HepG2 (cell line): ENCODE results near the gene TNFRSF11A. TPM values are rescaled to one million over a fixed set of nuclear protein-coding genes. Genes with fewer than 3 reads are reported as not detected.

Source experiments
- ATAC-seq: fragments of 200-7000 bp; cut with Tn5 transposase; 3 replicates; pipeline ENCODE4 v1.9.1; 2020; ENCODE audit warnings: mild to moderate bottlenecking, moderate library complexity
- BruUV-seq: library from RNA; stranded (reverse); fragments of 400-500 nt; replicated peaks from 2 replicates; lab custom pipeline; 2021; lab: Mats Ljungman, UMichigan
- CTCF ChIA-PET: fragments of 300-600 bp; formaldehyde crosslinking; extraction: SDS; loops from one replicate; lab custom pipeline; 2021; ENCODE audit warnings: low total read pairs, inconsistent platforms, low intra/inter-chr PET ratio; lab: Yijun Ruan, JAX
- POLR2A ChIA-PET: fragments of 350-600 bp; sonication (Branson Sonifier 250); formaldehyde crosslinking; loops from one replicate; lab custom pipeline; 2020; ENCODE audit warnings: antibody characterized with exemption, inconsistent platforms; lab: Yijun Ruan, JAX
- DNase-seq: peaks from one replicate; pipeline ENCODE4 v3.0.0-alpha.2; 2015; ENCODE audit warnings: low spot score
- FAIRE-seq: peaks from 3 replicates; lab custom pipeline; 2011; peaks lifted over from hg19 to GRCh38; lab: Jason Lieb, UNC
- H2AFZ ChIP-seq: one replicate; pipeline ENCODE4 v1.6.1; 2011; ENCODE audit warnings: low read length, inconsistent platforms
- H3K27ac ChIP-seq: fragments of 300-600 bp; 3 replicates; pipeline ENCODE4 v1.8.0; 2011; ENCODE audit warnings: mixed run types, mild to moderate bottlenecking, mixed read lengths, low read length, inconsistent platforms; ENCODE audit not compliant: insufficient read depth; ENCODE audit errors: extremely low read length
- H3K27me3 ChIP-seq, 2 experiments: fragments of 200-600 bp in 1 of 2; 2 replicates in 1 of 2; 3 replicates in 1 of 2; pipeline versions ENCODE4 v1.6.0 to v1.8.0; 2011; ENCODE audit warnings: low read length in 2 of 2, mild to moderate bottlenecking in 2 of 2, moderate library complexity in 2 of 2, inconsistent platforms in 1 of 2; ENCODE audit not compliant: insufficient read depth in 2 of 2, control insufficient read depth in 1 of 2
- H3K36me3 ChIP-seq, 2 experiments: fragments of 200-600 bp in 1 of 2; replicated peaks in 1 of 2; 2 replicates in 1 of 2; 3 replicates in 1 of 2; pipeline versions ENCODE4 v1.5.1 to v1.8.0; 2011; ENCODE audit warnings: low read length in 2 of 2, inconsistent platforms in 1 of 2; ENCODE audit not compliant: insufficient read depth in 2 of 2, control insufficient read depth in 1 of 2
- H3K4me1 ChIP-seq: 2 replicates; pipeline ENCODE4 v1.5.1; 2012; ENCODE audit warnings: low read length, inconsistent platforms; ENCODE audit not compliant: insufficient read depth
- H3K4me2 ChIP-seq: 2 replicates; pipeline ENCODE4 v1.6.0; 2011; ENCODE audit warnings: low read depth, low read length, inconsistent platforms
- H3K4me3 ChIP-seq, 3 experiments: fragments of 200-600 bp in 1 of 3; sonication (generic), shearing (Covaris generic) in 1 of 3; replicated peaks in 1 of 3; 2 replicates each; pipeline ENCODE4 v1.5.1; 2011 to 2016; ENCODE audit warnings: low read length in 3 of 3, inconsistent platforms in 2 of 3, low read depth in 2 of 3, mild to moderate bottlenecking in 2 of 3, control low read depth in 1 of 3, mixed read lengths in 1 of 3; ENCODE audit not compliant: insufficient read depth in 1 of 3
- H3K79me2 ChIP-seq: one replicate; pipeline ENCODE4 v1.6.1; 2011; ENCODE audit warnings: low read length, inconsistent platforms; ENCODE audit not compliant: insufficient read depth
- H3K9ac ChIP-seq: 2 replicates; pipeline ENCODE4 v1.6.0; 2011; ENCODE audit warnings: mild to moderate bottlenecking, low read depth, low read length, inconsistent platforms; ENCODE audit not compliant: insufficient read depth
- H3K9me3 ChIP-seq: 2 replicates; pipeline ENCODE4 v1.5.1; 2012; ENCODE audit warnings: mild to moderate bottlenecking, low read length
- H4K20me1 ChIP-seq: 2 replicates; pipeline ENCODE4 v1.6.0; 2011; ENCODE audit warnings: inconsistent platforms, mild to moderate bottlenecking, low read length, moderate library complexity; ENCODE audit not compliant: insufficient read depth
- AGO1 ChIP-seq: fragments of 200-400 bp; formaldehyde crosslinking; IDR thresholded peaks from 2 replicates; pipeline ENCODE4 v1.6.1; 2017; ENCODE audit warnings: mild to moderate bottlenecking, low read depth, low read length, moderate library complexity; ENCODE audit not compliant: poor library complexity, severe bottlenecking
- CHD2 ChIP-seq: IDR thresholded peaks from 2 replicates; pipeline ENCODE4 v1.6.1; 2011; ENCODE audit warnings: low read depth, low read length, improper control_type of control experiment
- FOSL2 ChIP-seq: sonication (generic); formaldehyde crosslinking; IDR thresholded peaks from 2 replicates; pipeline ENCODE4 v1.4.0; 2020; ENCODE audit warnings: missing genetic modification reagents
- FOXP1 ChIP-seq, 2 experiments: fragments of 450-650 bp in 1 of 2; IDR thresholded peaks; 2 replicates each; pipeline ENCODE4 v1.6.1; 2017 to 2018; ENCODE audit warnings: antibody characterized with exemption in 1 of 2
- GABPA ChIP-seq, 2 experiments: IDR thresholded peaks; 2 replicates each; pipeline ENCODE4 v1.6.1; 2011 to 2016; ENCODE audit warnings: low read depth in 2 of 2, low read length in 1 of 2, missing biosample characterization in 1 of 2, missing genetic modification characterization in 1 of 2
- GFI1 ChIP-seq: sonication (generic); formaldehyde crosslinking; IDR thresholded peaks from 2 replicates; pipeline ENCODE4 v1.5.0; 2020; ENCODE audit warnings: missing genetic modification reagents, mild to moderate bottlenecking, borderline replicate concordance
- JUN ChIP-seq: sonication (generic); formaldehyde crosslinking; IDR thresholded peaks from 2 replicates; pipeline ENCODE4 v1.4.0; 2020; ENCODE audit warnings: mild to moderate bottlenecking, missing genetic modification reagents
- KLF6 ChIP-seq: IDR thresholded peaks from 2 replicates; pipeline ENCODE4 v1.8.0; 2016; ENCODE audit warnings: missing biosample characterization, missing genetic modification reagents
- NFKB2 ChIP-seq: sonication (generic); formaldehyde crosslinking; IDR thresholded peaks from 2 replicates; pipeline ENCODE4 v1.4.0; 2020; ENCODE audit warnings: missing genetic modification reagents, borderline replicate concordance
- NFYC ChIP-seq: IDR thresholded peaks from 2 replicates; pipeline ENCODE4 v1.6.1; 2016; ENCODE audit warnings: missing genetic modification reagents, missing compliant biosample characterization
- SMAD9 ChIP-seq: sonication (generic); formaldehyde crosslinking; IDR thresholded peaks from 2 replicates; pipeline ENCODE4 v1.5.1; 2020; ENCODE audit warnings: mild to moderate bottlenecking, missing genetic modification reagents
- SNAPC2 ChIP-seq: sonication (generic); formaldehyde crosslinking; IDR thresholded peaks from 2 replicates; pipeline ENCODE4 v1.8.1; 2022; ENCODE audit warnings: mild to moderate bottlenecking, missing genetic modification reagents
- SP4 ChIP-seq: sonication (generic); formaldehyde crosslinking; IDR thresholded peaks from 2 replicates; pipeline ENCODE4 v1.8.1; 2023; ENCODE audit warnings: mild to moderate bottlenecking, missing genetic modification reagents
- ZNF205 ChIP-seq: IDR thresholded peaks from 2 replicates; pipeline ENCODE4 v1.6.1; 2018; ENCODE audit warnings: missing biosample characterization, missing genetic modification reagents
- ZNF569 ChIP-seq: sonication (generic); formaldehyde crosslinking; IDR thresholded peaks from 2 replicates; pipeline ENCODE4 v1.5.0; 2020; ENCODE audit warnings: mild to moderate bottlenecking, missing genetic modification reagents, moderate library complexity, borderline replicate concordance
- ZNF761 ChIP-seq: sonication (generic); formaldehyde crosslinking; conservative IDR thresholded peaks from 2 replicates; pipeline ENCODE4 v1.4.0; 2020; ENCODE audit warnings: mild to moderate bottlenecking, missing genetic modification reagents
- WGBS: methylation state at CpG from one replicate; pipeline ENCODE4 v1.1.6; 2017; ENCODE audit warnings: low lambda C conversion rate; 5-methylcytosine and 5-hydroxymethylcytosine counted together
- in situ Hi-C: cut with HindIII; loops from 2 replicates; pipeline ENCODE4 v1.10.0; 2017; ENCODE audit warnings: low pct_unique_long_range_greater_than_20kb; ENCODE audit not compliant: extremely low pct_ligation_motif_present
- intact Hi-C: fragments of 100-400 bp; cut with micrococcal nuclease; formaldehyde crosslinking; loops from one replicate; pipeline ENCODE4 v1.10.0; 2022; ENCODE audit not compliant: unreplicated experiment
- polyA plus RNA-seq, 8 experiments: library from polyadenylated mRNA; depleted of rRNA in 3 of 8; stranded (reverse) in 7 of 8; unstranded in 1 of 8; fragments of >200 nt; fragmentation: Illumina TruSeq in 4 of 8; extraction: Trizol in 4 of 8; gene quantifications; 2 replicates each; pipeline versions ENCODE4 v1.2.1 to v1.2.3, GENCODE V29; 2011 to 2016; ENCODE audit warnings: low read depth in 4 of 8, missing spikeins in 1 of 8, mixed read lengths in 1 of 8; ENCODE audit not compliant: insufficient read depth in 1 of 8
- total RNA-seq, 5 experiments: library from RNA; depleted of rRNA; stranded (reverse); fragments of >200 nt; fragmentation: Illumina TruSeq; extraction: Trizol; gene quantifications; 2 replicates each; pipeline ENCODE4 v1.2.3, GENCODE V29; 2016; ENCODE audit warnings: low read depth in 1 of 5
- TF ChIP-seq, protein P1 (sequence below): fragments of 450-650 bp; IDR thresholded peaks from 2 replicates; pipeline ENCODE4 v1.6.1; 2017; ENCODE audit warnings: mild to moderate bottlenecking
- TF ChIP-seq, protein P2 (sequence below): sonication (generic); formaldehyde crosslinking; IDR thresholded peaks from 2 replicates; pipeline ENCODE4 v1.4.0; 2020; ENCODE audit warnings: mild to moderate bottlenecking, missing genetic modification reagents

TNFRSF11A gene
- total and polyA plus RNA-seq, 2 of the 13 experiments (the other 11 are each of a cell fraction or from before 2014, with no cell fraction given) = 4.6 to 6.4 TPM

DNA sequence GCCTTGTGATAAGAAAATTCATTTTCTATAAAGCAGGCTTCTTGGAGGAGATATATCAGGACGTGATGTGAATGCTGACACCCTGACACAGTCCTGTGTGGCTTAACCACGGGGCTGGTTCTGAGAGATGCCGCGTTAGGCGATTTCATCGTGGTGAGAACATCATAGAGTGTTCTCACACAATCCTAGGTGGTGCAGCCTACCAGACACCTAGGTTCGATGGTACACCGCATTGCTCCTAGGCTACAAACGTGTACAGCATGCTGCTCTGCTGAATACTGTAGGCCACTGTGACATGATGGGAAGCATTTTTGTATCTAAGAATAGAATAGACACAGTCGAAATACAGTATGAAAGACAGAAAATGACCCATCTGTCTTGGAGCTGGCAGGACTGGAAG, 82.5 kb downstream of the TNFRSF11A start (continued):
- TF ChIP-seq, protein P1, sequence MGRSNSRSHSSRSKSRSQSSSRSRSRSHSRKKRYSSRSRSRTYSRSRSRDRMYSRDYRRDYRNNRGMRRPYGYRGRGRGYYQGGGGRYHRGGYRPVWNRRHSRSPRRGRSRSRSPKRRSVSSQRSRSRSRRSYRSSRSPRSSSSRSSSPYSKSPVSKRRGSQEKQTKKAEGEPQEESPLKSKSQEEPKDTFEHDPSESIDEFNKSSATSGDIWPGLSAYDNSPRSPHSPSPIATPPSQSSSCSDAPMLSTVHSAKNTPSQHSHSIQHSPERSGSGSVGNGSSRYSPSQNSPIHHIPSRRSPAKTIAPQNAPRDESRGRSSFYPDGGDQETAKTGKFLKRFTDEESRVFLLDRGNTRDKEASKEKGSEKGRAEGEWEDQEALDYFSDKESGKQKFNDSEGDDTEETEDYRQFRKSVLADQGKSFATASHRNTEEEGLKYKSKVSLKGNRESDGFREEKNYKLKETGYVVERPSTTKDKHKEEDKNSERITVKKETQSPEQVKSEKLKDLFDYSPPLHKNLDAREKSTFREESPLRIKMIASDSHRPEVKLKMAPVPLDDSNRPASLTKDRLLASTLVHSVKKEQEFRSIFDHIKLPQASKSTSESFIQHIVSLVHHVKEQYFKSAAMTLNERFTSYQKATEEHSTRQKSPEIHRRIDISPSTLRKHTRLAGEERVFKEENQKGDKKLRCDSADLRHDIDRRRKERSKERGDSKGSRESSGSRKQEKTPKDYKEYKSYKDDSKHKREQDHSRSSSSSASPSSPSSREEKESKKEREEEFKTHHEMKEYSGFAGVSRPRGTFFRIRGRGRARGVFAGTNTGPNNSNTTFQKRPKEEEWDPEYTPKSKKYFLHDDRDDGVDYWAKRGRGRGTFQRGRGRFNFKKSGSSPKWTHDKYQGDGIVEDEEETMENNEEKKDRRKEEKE = no peak
- TF ChIP-seq NFKB2 (CRISPR knock-in tag) (no peak), SMAD9 (CRISPR knock-in tag) (no peak), SNAPC2 (CRISPR knock-in tag) (no peak)
- TF ChIP-seq, all 625 proteins: peak for 0

DNA sequence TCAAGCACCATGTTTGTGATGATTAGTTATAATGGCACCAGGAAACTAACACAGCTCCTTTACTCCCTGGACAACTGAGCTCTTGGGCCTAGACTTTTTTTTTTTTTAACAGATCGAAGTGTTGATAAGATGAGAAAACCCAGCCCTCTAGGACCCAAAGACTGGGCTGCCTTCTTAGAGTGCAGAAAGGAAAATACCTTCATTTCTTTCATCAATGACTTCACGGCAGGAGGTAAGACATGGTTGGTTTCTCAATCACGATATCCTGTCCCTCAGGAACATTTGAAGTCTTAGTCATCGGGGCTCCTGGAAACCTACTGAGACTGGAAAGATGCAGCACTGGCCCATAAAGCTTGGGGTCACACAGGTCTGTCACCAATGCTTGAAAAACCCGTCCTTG, 84.7 kb downstream of the TNFRSF11A start:
- intact Hi-C loops (no loop called here), in situ Hi-C loops (no loop called here)
- no peak for DNase-seq
- Histone ChIP-seq H3K27ac (no peak overlapping the region), H3K27me3 (no peaks in the 10 kb centered on the region), H3K9me3 (peaks cover 7% of the 10 kb centered on the region; the same call in 1 of the 2 replicates), H3K9ac (no peak overlapping the region), H3K4me2 (no peak overlapping the region), H3K36me3 (no peaks in the 10 kb centered on the region), H3K79me2 (no peaks in the 10 kb centered on the region), H4K20me1 (no peaks in the 10 kb centered on the region), H3K4me1 (peaks cover 8% of the 10 kb centered on the region; the same call in 1 of the 2 replicates), H3K4me3 (no peak overlapping the region), H2AFZ (no peak overlapping the region)
- no TSS peak for BruUV-seq
- WGBS = 29% methylated on average over 5 of the region's 5 CpGs
- ChIA-PET CTCF (no interaction called here), POLR2A (no interaction called here)
- no peak for ATAC-seq
- no peak for FAIRE-seq
- no peak for TF ChIP-seq JUN (CRISPR knock-in tag)
- TF ChIP-seq ZNF205 (CRISPR knock-in tag) = no peak
- no peak for TF ChIP-seq AGO1
- TF ChIP-seq, protein P2, sequence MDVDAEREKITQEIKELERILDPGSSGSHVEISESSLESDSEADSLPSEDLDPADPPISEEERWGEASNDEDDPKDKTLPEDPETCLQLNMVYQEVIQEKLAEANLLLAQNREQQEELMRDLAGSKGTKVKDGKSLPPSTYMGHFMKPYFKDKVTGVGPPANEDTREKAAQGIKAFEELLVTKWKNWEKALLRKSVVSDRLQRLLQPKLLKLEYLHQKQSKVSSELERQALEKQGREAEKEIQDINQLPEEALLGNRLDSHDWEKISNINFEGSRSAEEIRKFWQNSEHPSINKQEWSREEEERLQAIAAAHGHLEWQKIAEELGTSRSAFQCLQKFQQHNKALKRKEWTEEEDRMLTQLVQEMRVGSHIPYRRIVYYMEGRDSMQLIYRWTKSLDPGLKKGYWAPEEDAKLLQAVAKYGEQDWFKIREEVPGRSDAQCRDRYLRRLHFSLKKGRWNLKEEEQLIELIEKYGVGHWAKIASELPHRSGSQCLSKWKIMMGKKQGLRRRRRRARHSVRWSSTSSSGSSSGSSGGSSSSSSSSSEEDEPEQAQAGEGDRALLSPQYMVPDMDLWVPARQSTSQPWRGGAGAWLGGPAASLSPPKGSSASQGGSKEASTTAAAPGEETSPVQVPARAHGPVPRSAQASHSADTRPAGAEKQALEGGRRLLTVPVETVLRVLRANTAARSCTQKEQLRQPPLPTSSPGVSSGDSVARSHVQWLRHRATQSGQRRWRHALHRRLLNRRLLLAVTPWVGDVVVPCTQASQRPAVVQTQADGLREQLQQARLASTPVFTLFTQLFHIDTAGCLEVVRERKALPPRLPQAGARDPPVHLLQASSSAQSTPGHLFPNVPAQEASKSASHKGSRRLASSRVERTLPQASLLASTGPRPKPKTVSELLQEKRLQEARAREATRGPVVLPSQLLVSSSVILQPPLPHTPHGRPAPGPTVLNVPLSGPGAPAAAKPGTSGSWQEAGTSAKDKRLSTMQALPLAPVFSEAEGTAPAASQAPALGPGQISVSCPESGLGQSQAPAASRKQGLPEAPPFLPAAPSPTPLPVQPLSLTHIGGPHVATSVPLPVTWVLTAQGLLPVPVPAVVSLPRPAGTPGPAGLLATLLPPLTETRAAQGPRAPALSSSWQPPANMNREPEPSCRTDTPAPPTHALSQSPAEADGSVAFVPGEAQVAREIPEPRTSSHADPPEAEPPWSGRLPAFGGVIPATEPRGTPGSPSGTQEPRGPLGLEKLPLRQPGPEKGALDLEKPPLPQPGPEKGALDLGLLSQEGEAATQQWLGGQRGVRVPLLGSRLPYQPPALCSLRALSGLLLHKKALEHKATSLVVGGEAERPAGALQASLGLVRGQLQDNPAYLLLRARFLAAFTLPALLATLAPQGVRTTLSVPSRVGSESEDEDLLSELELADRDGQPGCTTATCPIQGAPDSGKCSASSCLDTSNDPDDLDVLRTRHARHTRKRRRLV (CRISPR knock-in tag) = no peak
- TF ChIP-seq FOXP1 (IDR thresholded peaks at IDR 0.05) = no peak
- TF ChIP-seq FOXP1 (CRISPR knock-in tag; IDR thresholded peaks at IDR 0.05) = no peak
- no peak for TF ChIP-seq GABPA (IDR thresholded peaks at IDR 0.05; ENCODE audit: low read depth, low read length)
- no peak for TF ChIP-seq GABPA (CRISPR knock-in tag; IDR thresholded peaks at IDR 0.05; ENCODE audit: low read depth)
- TF ChIP-seq NFYC (CRISPR knock-in tag) = no peak
- TF ChIP-seq SP4 (CRISPR knock-in tag) = no peak
- no peak for TF ChIP-seq FOSL2 (CRISPR knock-in tag)
- TF ChIP-seq GFI1 (CRISPR knock-in tag) = no peak
- no peak for TF ChIP-seq ZNF761 (CRISPR knock-in tag)
- no peak for TF ChIP-seq ZNF569 (CRISPR knock-in tag)
- TF ChIP-seq CHD2 = no peak
- no peak for TF ChIP-seq KLF6 (CRISPR knock-in tag)
